SK-N-SH treated with all-trans-retinoic acid at 6 μM for 48 hours (cell line): ENCODE data around the gene GBE1.

Experiments used
- ATAC-seq: fragments of 200-7000 bp; cut with Tn5 transposase; 3 replicates; pipeline ENCODE4 v1.9.1; 2020; ENCODE audit warnings: mild to moderate bottlenecking, moderate library complexity
- ARNTL ChIP-seq: fragments of 450-650 bp; formaldehyde crosslinking; IDR thresholded peaks from 2 replicates; pipeline ENCODE4 v1.5.0; 2020; ENCODE audit warnings: low read depth, mild to moderate bottlenecking, moderate library complexity, borderline replicate concordance
- BACH2 ChIP-seq: fragments of 250-450 bp; sonication (Bioruptor Pico); IDR thresholded peaks from 2 replicates; pipeline ENCODE4 v1.9.0; 2021; ENCODE audit warnings: mild to moderate bottlenecking, borderline replicate concordance
- CSDC2 ChIP-seq: fragments of 250-450 bp; sonication (Bioruptor Pico); IDR thresholded peaks from 2 replicates; pipeline ENCODE4 v1.5.0; 2020; ENCODE audit warnings: mild to moderate bottlenecking, moderate library complexity
- ESRRG ChIP-seq: fragments of 250-450 bp; sonication (Bioruptor Pico); IDR thresholded peaks from 2 replicates; pipeline ENCODE4 v1.6.1; 2021; ENCODE audit warnings: mild to moderate bottlenecking
- GLIS3 ChIP-seq: fragments of 250-450 bp; sonication (Bioruptor Pico); IDR thresholded peaks from 2 replicates; pipeline ENCODE4 v1.5.0; 2020; ENCODE audit warnings: mild to moderate bottlenecking, moderate library complexity
- ISL1 ChIP-seq: fragments of 250-450 bp; sonication (Bioruptor Pico); IDR thresholded peaks from 2 replicates; pipeline ENCODE4 v2.1.2; 2022; ENCODE audit warnings: mild to moderate bottlenecking, moderate library complexity
- OSR1 ChIP-seq: fragments of 250-450 bp; sonication (Bioruptor Pico); IDR thresholded peaks from 2 replicates; pipeline ENCODE4 v1.8.0; 2022; ENCODE audit warnings: moderate library complexity, mild to moderate bottlenecking, inconsistent platforms
- PPARA ChIP-seq: fragments of 250-450 bp; sonication (Bioruptor Pico); IDR thresholded peaks from 2 replicates; pipeline ENCODE4 v1.5.0; 2020; ENCODE audit warnings: mild to moderate bottlenecking, borderline replicate concordance
- RARB ChIP-seq: fragments of 250-450 bp; sonication (Bioruptor Pico); IDR thresholded peaks from 2 replicates; pipeline ENCODE4 v1.8.0; 2021; ENCODE audit warnings: mild to moderate bottlenecking, moderate library complexity
- SNAI2 ChIP-seq: fragments of 250-450 bp; sonication (Bioruptor Pico); IDR thresholded peaks from 2 replicates; pipeline ENCODE4 v1.5.0; 2020; ENCODE audit warnings: mild to moderate bottlenecking, moderate library complexity
- TCF4 ChIP-seq: fragments of 250-450 bp; sonication (Bioruptor Pico); IDR thresholded peaks from 2 replicates; pipeline ENCODE4 v1.8.0; 2021; ENCODE audit warnings: mild to moderate bottlenecking, moderate library complexity, borderline replicate concordance
- TOX ChIP-seq: fragments of 250-450 bp; sonication (Bioruptor Pico); IDR thresholded peaks from 2 replicates; pipeline ENCODE4 v1.8.0; 2021; ENCODE audit warnings: mild to moderate bottlenecking, moderate library complexity, borderline replicate concordance
- ZC3H10 ChIP-seq: fragments of 250-450 bp; sonication (Bioruptor Pico); IDR thresholded peaks from 2 replicates; pipeline ENCODE4 v1.5.1; 2021; ENCODE audit warnings: mild to moderate bottlenecking, moderate library complexity
- ZFP3 ChIP-seq: fragments of 250-450 bp; sonication (Bioruptor Pico); IDR thresholded peaks from 2 replicates; pipeline ENCODE4 v1.5.0; 2020; ENCODE audit warnings: mild to moderate bottlenecking, moderate library complexity
- ZFP30 ChIP-seq: fragments of 450-650 bp; formaldehyde crosslinking; IDR thresholded peaks from 2 replicates; pipeline ENCODE4 v1.5.0; 2022; ENCODE audit warnings: mild to moderate bottlenecking, moderate library complexity
- ZNF565 ChIP-seq: fragments of 450-650 bp; formaldehyde crosslinking; conservative IDR thresholded peaks from 2 replicates; pipeline ENCODE4 v1.5.0; 2020; ENCODE audit warnings: low read depth, mild to moderate bottlenecking, moderate library complexity
- ZNF70 ChIP-seq: fragments of 450-650 bp; formaldehyde crosslinking; IDR thresholded peaks from 2 replicates; pipeline ENCODE4 v1.5.0; 2020; ENCODE audit warnings: mild to moderate bottlenecking, moderate library complexity
- TF ChIP-seq, protein P1 (sequence below): fragments of 250-450 bp; sonication (Bioruptor Pico); IDR thresholded peaks from 2 replicates; pipeline ENCODE4 v1.5.1; 2020; ENCODE audit warnings: low read depth, mild to moderate bottlenecking, moderate library complexity
- TF ChIP-seq, protein P2 (sequence below): fragments of 250-450 bp; sonication (Bioruptor Pico); IDR thresholded peaks from 2 replicates; pipeline ENCODE4 v1.8.0; 2020; ENCODE audit warnings: mild to moderate bottlenecking, moderate library complexity, borderline replicate concordance
- TF ChIP-seq, protein P3 (sequence below): fragments of 250-450 bp; sonication (Bioruptor Pico); IDR thresholded peaks from 2 replicates; pipeline ENCODE4 v1.5.0; 2020; ENCODE audit warnings: mild to moderate bottlenecking, moderate library complexity
- TF ChIP-seq, protein P4 (sequence below): fragments of 250-450 bp; sonication (Bioruptor Pico); IDR thresholded peaks from 2 replicates; pipeline ENCODE4 v1.8.0; 2021; ENCODE audit warnings: low read depth, mild to moderate bottlenecking, moderate library complexity, borderline replicate concordance
- TF ChIP-seq, protein P5 (sequence below): fragments of 250-450 bp; sonication (Bioruptor Pico); IDR thresholded peaks from 2 replicates; pipeline ENCODE4 v1.5.1; 2021; ENCODE audit warnings: mild to moderate bottlenecking, moderate library complexity

GBE1 gene

DNA sequence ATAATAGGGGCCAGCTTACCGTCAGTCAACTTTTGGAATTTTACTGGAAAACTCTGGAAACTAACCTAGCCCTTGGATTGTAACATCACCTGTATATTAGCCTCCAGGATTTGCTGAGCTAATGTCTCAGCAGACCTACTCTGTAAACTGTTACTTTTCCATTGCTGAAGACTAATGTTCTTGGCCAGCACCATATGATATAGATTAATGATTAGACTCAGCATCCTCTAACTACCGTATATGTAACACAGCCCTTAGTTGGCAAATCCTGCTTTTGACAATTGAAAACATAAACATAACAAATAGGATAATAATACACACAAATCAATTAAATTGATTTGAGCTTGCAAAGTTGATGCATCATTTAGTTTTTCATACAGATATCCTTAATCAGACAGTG lies 26.6 kb upstream of the GBE1 start:
- ATAC-seq: no peak
- TF ChIP-seq ISL1: no peak
- TF ChIP-seq TCF4 (CRISPR knock-in tag): no peak
- TF ChIP-seq ARNTL (CRISPR knock-in tag): no peak
- TF ChIP-seq ZFP3: no peak
- TF ChIP-seq, protein P1, sequence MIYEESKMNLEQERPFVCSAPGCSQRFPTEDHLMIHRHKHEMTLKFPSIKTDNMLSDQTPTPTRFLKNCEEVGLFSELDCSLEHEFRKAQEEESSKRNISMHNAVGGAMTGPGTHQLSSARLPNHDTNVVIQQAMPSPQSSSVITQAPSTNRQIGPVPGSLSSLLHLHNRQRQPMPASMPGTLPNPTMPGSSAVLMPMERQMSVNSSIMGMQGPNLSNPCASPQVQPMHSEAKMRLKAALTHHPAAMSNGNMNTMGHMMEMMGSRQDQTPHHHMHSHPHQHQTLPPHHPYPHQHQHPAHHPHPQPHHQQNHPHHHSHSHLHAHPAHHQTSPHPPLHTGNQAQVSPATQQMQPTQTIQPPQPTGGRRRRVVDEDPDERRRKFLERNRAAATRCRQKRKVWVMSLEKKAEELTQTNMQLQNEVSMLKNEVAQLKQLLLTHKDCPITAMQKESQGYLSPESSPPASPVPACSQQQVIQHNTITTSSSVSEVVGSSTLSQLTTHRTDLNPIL (CRISPR knock-in tag): no peak
- TF ChIP-seq ZFP30: no peak
- no peak for TF ChIP-seq ESRRG (CRISPR knock-in tag)
- TF ChIP-seq BACH2 (CRISPR knock-in tag): no peak
- TF ChIP-seq ZNF565 (CRISPR knock-in tag): no peak
- TF ChIP-seq RARB (CRISPR knock-in tag): no peak
- TF ChIP-seq, protein P2, sequence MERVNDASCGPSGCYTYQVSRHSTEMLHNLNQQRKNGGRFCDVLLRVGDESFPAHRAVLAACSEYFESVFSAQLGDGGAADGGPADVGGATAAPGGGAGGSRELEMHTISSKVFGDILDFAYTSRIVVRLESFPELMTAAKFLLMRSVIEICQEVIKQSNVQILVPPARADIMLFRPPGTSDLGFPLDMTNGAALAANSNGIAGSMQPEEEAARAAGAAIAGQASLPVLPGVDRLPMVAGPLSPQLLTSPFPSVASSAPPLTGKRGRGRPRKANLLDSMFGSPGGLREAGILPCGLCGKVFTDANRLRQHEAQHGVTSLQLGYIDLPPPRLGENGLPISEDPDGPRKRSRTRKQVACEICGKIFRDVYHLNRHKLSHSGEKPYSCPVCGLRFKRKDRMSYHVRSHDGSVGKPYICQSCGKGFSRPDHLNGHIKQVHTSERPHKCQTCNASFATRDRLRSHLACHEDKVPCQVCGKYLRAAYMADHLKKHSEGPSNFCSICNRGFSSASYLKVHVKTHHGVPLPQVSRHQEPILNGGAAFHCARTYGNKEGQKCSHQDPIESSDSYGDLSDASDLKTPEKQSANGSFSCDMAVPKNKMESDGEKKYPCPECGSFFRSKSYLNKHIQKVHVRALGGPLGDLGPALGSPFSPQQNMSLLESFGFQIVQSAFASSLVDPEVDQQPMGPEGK: no peak
- TF ChIP-seq PPARA (CRISPR knock-in tag): no peak
- TF ChIP-seq, protein P3, sequence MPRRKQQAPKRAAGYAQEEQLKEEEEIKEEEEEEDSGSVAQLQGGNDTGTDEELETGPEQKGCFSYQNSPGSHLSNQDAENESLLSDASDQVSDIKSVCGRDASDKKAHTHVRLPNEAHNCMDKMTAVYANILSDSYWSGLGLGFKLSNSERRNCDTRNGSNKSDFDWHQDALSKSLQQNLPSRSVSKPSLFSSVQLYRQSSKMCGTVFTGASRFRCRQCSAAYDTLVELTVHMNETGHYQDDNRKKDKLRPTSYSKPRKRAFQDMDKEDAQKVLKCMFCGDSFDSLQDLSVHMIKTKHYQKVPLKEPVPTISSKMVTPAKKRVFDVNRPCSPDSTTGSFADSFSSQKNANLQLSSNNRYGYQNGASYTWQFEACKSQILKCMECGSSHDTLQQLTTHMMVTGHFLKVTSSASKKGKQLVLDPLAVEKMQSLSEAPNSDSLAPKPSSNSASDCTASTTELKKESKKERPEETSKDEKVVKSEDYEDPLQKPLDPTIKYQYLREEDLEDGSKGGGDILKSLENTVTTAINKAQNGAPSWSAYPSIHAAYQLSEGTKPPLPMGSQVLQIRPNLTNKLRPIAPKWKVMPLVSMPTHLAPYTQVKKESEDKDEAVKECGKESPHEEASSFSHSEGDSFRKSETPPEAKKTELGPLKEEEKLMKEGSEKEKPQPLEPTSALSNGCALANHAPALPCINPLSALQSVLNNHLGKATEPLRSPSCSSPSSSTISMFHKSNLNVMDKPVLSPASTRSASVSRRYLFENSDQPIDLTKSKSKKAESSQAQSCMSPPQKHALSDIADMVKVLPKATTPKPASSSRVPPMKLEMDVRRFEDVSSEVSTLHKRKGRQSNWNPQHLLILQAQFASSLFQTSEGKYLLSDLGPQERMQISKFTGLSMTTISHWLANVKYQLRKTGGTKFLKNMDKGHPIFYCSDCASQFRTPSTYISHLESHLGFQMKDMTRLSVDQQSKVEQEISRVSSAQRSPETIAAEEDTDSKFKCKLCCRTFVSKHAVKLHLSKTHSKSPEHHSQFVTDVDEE (CRISPR knock-in tag): no peak
- TF ChIP-seq ZNF70 (CRISPR knock-in tag): no peak
- TF ChIP-seq CSDC2: no peak
- TF ChIP-seq GLIS3 (CRISPR knock-in tag): no peak
- TF ChIP-seq OSR1 (CRISPR knock-in tag): no peak

DNA sequence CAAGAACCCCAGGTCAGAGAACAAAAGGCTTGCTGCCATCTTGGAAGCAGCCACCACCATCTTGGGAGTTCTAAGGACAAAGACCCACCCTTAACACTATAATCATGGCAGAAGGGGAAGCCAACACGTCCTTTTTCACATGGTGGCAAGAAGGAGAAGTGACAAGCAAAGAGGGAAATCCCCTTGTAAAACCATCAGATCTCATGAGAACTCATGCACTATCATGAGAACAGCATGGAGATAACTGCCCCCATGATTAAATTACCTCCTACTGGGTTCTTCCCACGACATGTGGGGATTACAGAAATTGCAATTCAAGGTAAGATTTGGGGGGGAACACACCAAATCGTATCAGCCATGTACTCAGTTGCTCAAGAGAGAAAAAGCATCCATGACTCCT lies 21.1 kb upstream of the GBE1 start:
- no peak for ATAC-seq

More for the DNA sequence above, 21.1 kb upstream of the GBE1 start:
- TF ChIP-seq ARNTL (CRISPR knock-in tag) (no peak), ZC3H10 (CRISPR knock-in tag) (no peak), OSR1 (CRISPR knock-in tag) (no peak), ZFP30 (no peak), SNAI2 (CRISPR knock-in tag) (no peak), PPARA (CRISPR knock-in tag) (no peak), TOX (CRISPR knock-in tag) (no peak), ZFP3 (no peak)
- TF ChIP-seq, protein P1 (CRISPR knock-in tag): no peak
- TF ChIP-seq, protein P4, sequence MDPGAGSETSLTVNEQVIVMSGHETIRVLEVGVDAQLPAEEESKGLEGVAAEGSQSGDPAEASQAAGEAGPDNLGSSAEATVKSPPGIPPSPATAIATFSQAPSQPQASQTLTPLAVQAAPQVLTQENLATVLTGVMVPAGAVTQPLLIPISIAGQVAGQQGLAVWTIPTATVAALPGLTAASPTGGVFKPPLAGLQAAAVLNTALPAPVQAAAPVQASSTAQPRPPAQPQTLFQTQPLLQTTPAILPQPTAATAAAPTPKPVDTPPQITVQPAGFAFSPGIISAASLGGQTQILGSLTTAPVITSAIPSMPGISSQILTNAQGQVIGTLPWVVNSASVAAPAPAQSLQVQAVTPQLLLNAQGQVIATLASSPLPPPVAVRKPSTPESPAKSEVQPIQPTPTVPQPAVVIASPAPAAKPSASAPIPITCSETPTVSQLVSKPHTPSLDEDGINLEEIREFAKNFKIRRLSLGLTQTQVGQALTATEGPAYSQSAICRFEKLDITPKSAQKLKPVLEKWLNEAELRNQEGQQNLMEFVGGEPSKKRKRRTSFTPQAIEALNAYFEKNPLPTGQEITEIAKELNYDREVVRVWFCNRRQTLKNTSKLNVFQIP (CRISPR knock-in tag): no peak
- TF ChIP-seq, protein P5, sequence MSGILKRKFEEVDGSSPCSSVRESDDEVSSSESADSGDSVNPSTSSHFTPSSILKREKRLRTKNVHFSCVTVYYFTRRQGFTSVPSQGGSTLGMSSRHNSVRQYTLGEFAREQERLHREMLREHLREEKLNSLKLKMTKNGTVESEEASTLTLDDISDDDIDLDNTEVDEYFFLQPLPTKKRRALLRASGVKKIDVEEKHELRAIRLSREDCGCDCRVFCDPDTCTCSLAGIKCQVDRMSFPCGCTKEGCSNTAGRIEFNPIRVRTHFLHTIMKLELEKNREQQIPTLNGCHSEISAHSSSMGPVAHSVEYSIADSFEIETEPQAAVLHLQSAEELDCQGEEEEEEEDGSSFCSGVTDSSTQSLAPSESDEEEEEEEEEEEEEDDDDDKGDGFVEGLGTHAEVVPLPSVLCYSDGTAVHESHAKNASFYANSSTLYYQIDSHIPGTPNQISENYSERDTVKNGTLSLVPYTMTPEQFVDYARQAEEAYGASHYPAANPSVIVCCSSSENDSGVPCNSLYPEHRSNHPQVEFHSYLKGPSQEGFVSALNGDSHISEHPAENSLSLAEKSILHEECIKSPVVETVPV (CRISPR knock-in tag): no peak
- TF ChIP-seq, all 23 proteins: peak for 0
